Lower lobe of right lung (tissue), 2 donors: ENCODE measurements around the gene DCAF12L1. TPM values are rescaled to one million over a fixed set of nuclear protein-coding genes. Genes with fewer than 3 reads are reported as not detected.

Experiments
- ATAC-seq, 2 donors: fragments of 200-7000 bp; cut with Tn5 transposase; one replicate each; pipeline ENCODE4 v1.9.1; 2020 to 2022; ENCODE audit warnings: mild to moderate bottlenecking in 2 of 2, moderate library complexity in 2 of 2
- DNase-seq: peaks from one replicate; pipeline ENCODE4 v3.0.0-alpha.2; 2020
- H3K27ac ChIP-seq: fragments of 200-600 bp; one replicate; pipeline ENCODE4 v1.8.0; 2022
- H3K27me3 ChIP-seq: fragments of 200-600 bp; one replicate; pipeline ENCODE4 v1.8.0; 2022; ENCODE audit warnings: low read depth
- H3K36me3 ChIP-seq: fragments of 200-600 bp; one replicate; pipeline ENCODE4 v1.8.0; 2022; ENCODE audit warnings: mild to moderate bottlenecking
- H3K4me1 ChIP-seq: fragments of 200-600 bp; one replicate; pipeline ENCODE4 v1.8.0; 2022
- H3K4me3 ChIP-seq: fragments of 200-600 bp; one replicate; pipeline ENCODE4 v1.8.0; 2022; ENCODE audit warnings: mild to moderate bottlenecking
- H3K9me3 ChIP-seq: fragments of 200-600 bp; one replicate; pipeline ENCODE4 v1.8.0; 2022
- intact Hi-C: fragments of 100-400 bp; cut with DNase I; formaldehyde crosslinking; loops from one replicate; pipeline ENCODE4 v1.11.0; 2022
- total RNA-seq: library from RNA; stranded (reverse); fragmentation: NEBNext Ultra II Directional; extraction: Animal tissue kit (Norgen Biotek cat#: 25700); gene quantifications from one replicate; pipeline ENCODE4 v1.2.1, GENCODE V29; 2021
- TF ChIP-seq, protein P1 (sequence below): fragments of 200-600 bp; IDR thresholded peaks from one replicate; pipeline ENCODE4 v1.8.0; 2022; ENCODE audit warnings: antibody characterized with exemption, mild to moderate bottlenecking
- donor health status: DM: no; HTN: yes; CAD: no; lungs with severe emphysema.

Gene DCAF12L1
- total RNA-seq, 1 donor from 2014 or later, result not detected

DNA sequence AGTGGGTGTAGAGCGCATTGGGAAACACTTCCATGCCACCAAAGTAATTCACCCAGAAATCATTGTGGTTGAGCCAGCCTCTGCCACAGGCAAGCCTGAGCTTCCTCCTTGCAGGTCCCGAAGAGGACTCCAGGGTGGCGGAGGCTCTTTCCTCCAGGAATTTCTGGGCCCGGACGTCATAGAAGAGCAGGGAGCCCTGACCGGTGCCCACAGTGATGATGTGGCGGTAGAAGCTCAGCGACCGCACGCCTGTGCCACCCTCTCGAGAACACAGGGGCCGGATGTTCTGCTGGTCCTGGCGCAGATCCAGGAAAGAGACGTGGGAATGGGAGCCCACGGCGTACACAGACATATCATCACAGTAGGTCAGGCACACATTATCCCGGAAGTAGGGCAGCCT lies 1.3 kb downstream of the DCAF12L1 start:
- TF ChIP-seq, protein P1, sequence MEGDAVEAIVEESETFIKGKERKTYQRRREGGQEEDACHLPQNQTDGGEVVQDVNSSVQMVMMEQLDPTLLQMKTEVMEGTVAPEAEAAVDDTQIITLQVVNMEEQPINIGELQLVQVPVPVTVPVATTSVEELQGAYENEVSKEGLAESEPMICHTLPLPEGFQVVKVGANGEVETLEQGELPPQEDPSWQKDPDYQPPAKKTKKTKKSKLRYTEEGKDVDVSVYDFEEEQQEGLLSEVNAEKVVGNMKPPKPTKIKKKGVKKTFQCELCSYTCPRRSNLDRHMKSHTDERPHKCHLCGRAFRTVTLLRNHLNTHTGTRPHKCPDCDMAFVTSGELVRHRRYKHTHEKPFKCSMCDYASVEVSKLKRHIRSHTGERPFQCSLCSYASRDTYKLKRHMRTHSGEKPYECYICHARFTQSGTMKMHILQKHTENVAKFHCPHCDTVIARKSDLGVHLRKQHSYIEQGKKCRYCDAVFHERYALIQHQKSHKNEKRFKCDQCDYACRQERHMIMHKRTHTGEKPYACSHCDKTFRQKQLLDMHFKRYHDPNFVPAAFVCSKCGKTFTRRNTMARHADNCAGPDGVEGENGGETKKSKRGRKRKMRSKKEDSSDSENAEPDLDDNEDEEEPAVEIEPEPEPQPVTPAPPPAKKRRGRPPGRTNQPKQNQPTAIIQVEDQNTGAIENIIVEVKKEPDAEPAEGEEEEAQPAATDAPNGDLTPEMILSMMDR, result no peak
- Histone ChIP-seq H3K27me3 (no peaks in the 10 kb centered on the region), H3K36me3 (no peaks in the 10 kb centered on the region), H3K27ac (no peak overlapping the region), H3K4me1 (no peaks in the 10 kb centered on the region), H3K9me3 (no peaks in the 10 kb centered on the region), H3K4me3 (no peak overlapping the region)
- no peak for DNase-seq
- no peak for ATAC-seq
- intact Hi-C loops, result no loop called here

- TF ChIP-seq, protein P1, result no peak
- Histone ChIP-seq H3K4me1 (no peaks in the 10 kb centered on the region), H3K36me3 (no peaks in the 10 kb centered on the region), H3K27ac (no peak overlapping the region), H3K27me3 (no peaks in the 10 kb centered on the region), H3K4me3 (no peak overlapping the region), H3K9me3 (no peaks in the 10 kb centered on the region)
- ATAC-seq (no peak), DNase-seq (no peak)
- intact Hi-C loops, result no loop called here
These were observed 1.8 kb downstream of the DCAF12L1 start for GRCh38 chrX:126550816-126551215.

DNA sequence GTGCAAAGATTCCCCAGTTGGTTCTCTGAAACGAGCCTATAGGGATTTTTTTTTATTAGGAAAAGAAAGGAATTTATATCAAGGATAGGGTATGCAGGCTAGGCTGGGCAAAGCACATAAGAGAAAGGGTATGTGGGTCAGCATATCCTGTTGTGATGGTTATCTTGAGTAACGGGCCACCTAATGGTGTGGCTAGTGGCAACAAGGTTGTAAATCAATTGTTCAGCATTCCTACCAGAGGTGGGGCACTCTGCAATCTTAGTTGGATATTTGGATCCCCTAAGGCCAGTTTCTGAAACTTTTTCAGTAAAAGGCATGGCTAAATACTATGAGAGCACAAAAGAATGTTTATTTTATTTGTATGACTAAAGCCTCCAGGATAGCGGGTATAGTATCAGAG lies 42.7 kb downstream of the DCAF12L1 start:
- no peak overlapping the region for H3K4me3 ChIP-seq
- TF ChIP-seq, protein P1, result no peak
- ATAC-seq, result no peak
- no peak for DNase-seq
- H3K9me3 ChIP-seq, result no peaks in the 10 kb centered on the region
- intact Hi-C loops, result no loop called here
- H3K27me3 ChIP-seq, result no peaks in the 10 kb centered on the region
- no peaks in the 10 kb centered on the region for H3K36me3 ChIP-seq
- H3K27ac ChIP-seq, result no peak overlapping the region
- no peaks in the 10 kb centered on the region for H3K4me1 ChIP-seq
